HepG2 (cell line): ENCODE measurements around the gene CTNND2. TPM values are rescaled to one million over a fixed set of nuclear protein-coding genes. Genes with fewer than 3 reads are reported as not detected.

Experiments
- ATAC-seq: fragments of 200-7000 bp; cut with Tn5 transposase; 3 replicates; pipeline ENCODE4 v1.9.1; 2020; ENCODE audit warnings: mild to moderate bottlenecking, moderate library complexity
- BruUV-seq: library from RNA; stranded (reverse); fragments of 400-500 nt; replicated peaks from 2 replicates; lab custom pipeline; 2021; lab: Mats Ljungman, UMichigan
- CTCF ChIA-PET: fragments of 300-600 bp; formaldehyde crosslinking; extraction: SDS; loops from one replicate; lab custom pipeline; 2021; ENCODE audit warnings: low total read pairs, inconsistent platforms, low intra/inter-chr PET ratio; lab: Yijun Ruan, JAX
- POLR2A ChIA-PET: fragments of 350-600 bp; sonication (Branson Sonifier 250); formaldehyde crosslinking; loops from one replicate; lab custom pipeline; 2020; ENCODE audit warnings: antibody characterized with exemption, inconsistent platforms; lab: Yijun Ruan, JAX
- DNase-seq: peaks from one replicate; pipeline ENCODE4 v3.0.0-alpha.2; 2015; ENCODE audit warnings: low spot score
- FAIRE-seq: peaks from 3 replicates; lab custom pipeline; 2011; peaks lifted over from hg19 to GRCh38; lab: Jason Lieb, UNC
- H2AFZ ChIP-seq: one replicate; pipeline ENCODE4 v1.6.1; 2011; ENCODE audit warnings: low read length, inconsistent platforms
- H3K27ac ChIP-seq: fragments of 300-600 bp; 3 replicates; pipeline ENCODE4 v1.8.0; 2011; ENCODE audit warnings: mixed run types, mild to moderate bottlenecking, mixed read lengths, low read length, inconsistent platforms; ENCODE audit not compliant: insufficient read depth; ENCODE audit errors: extremely low read length
- H3K27me3 ChIP-seq, 2 experiments: fragments of 200-600 bp in 1 of 2; 2 replicates in 1 of 2; 3 replicates in 1 of 2; pipeline versions ENCODE4 v1.6.0 to v1.8.0; 2011; ENCODE audit warnings: low read length in 2 of 2, mild to moderate bottlenecking in 2 of 2, moderate library complexity in 2 of 2, inconsistent platforms in 1 of 2; ENCODE audit not compliant: insufficient read depth in 2 of 2, control insufficient read depth in 1 of 2
- H3K36me3 ChIP-seq, 2 experiments: fragments of 200-600 bp in 1 of 2; replicated peaks in 1 of 2; 2 replicates in 1 of 2; 3 replicates in 1 of 2; pipeline versions ENCODE4 v1.5.1 to v1.8.0; 2011; ENCODE audit warnings: low read length in 2 of 2, inconsistent platforms in 1 of 2; ENCODE audit not compliant: insufficient read depth in 2 of 2, control insufficient read depth in 1 of 2
- H3K4me1 ChIP-seq: 2 replicates; pipeline ENCODE4 v1.5.1; 2012; ENCODE audit warnings: low read length, inconsistent platforms; ENCODE audit not compliant: insufficient read depth
- H3K4me2 ChIP-seq: 2 replicates; pipeline ENCODE4 v1.6.0; 2011; ENCODE audit warnings: low read depth, low read length, inconsistent platforms
- H3K4me3 ChIP-seq, 3 experiments: fragments of 200-600 bp in 1 of 3; sonication (generic), shearing (Covaris generic) in 1 of 3; replicated peaks in 1 of 3; 2 replicates each; pipeline ENCODE4 v1.5.1; 2011 to 2016; ENCODE audit warnings: low read length in 3 of 3, inconsistent platforms in 2 of 3, low read depth in 2 of 3, mild to moderate bottlenecking in 2 of 3, control low read depth in 1 of 3, mixed read lengths in 1 of 3; ENCODE audit not compliant: insufficient read depth in 1 of 3
- H3K79me2 ChIP-seq: one replicate; pipeline ENCODE4 v1.6.1; 2011; ENCODE audit warnings: low read length, inconsistent platforms; ENCODE audit not compliant: insufficient read depth
- H3K9ac ChIP-seq: 2 replicates; pipeline ENCODE4 v1.6.0; 2011; ENCODE audit warnings: mild to moderate bottlenecking, low read depth, low read length, inconsistent platforms; ENCODE audit not compliant: insufficient read depth
- H3K9me3 ChIP-seq: 2 replicates; pipeline ENCODE4 v1.5.1; 2012; ENCODE audit warnings: mild to moderate bottlenecking, low read length
- H4K20me1 ChIP-seq: 2 replicates; pipeline ENCODE4 v1.6.0; 2011; ENCODE audit warnings: inconsistent platforms, mild to moderate bottlenecking, low read length, moderate library complexity; ENCODE audit not compliant: insufficient read depth
- ARNT2 ChIP-seq: sonication (generic); formaldehyde crosslinking; IDR thresholded peaks from 2 replicates; pipeline ENCODE4 v1.8.0; 2022; ENCODE audit warnings: mild to moderate bottlenecking, low read depth, missing genetic modification reagents, moderate library complexity
- ELF3 ChIP-seq: IDR thresholded peaks from 2 replicates; pipeline ENCODE4 v1.6.1; 2016; ENCODE audit warnings: missing genetic modification reagents, missing compliant biosample characterization
- HOXA9 ChIP-seq: sonication (generic); formaldehyde crosslinking; IDR thresholded peaks from 2 replicates; pipeline ENCODE4 v1.8.1; 2022; ENCODE audit warnings: missing genetic modification reagents, mild to moderate bottlenecking, moderate library complexity, borderline replicate concordance
- POGZ ChIP-seq: sonication (generic); formaldehyde crosslinking; IDR thresholded peaks from 2 replicates; pipeline ENCODE4 v1.4.0; 2020; ENCODE audit warnings: mild to moderate bottlenecking, missing genetic modification reagents
- SIN3B ChIP-seq: fragments of 150-350 bp; IDR thresholded peaks from 2 replicates; pipeline ENCODE4 v1.6.1; 2014; ENCODE audit warnings: low read length
- STAT6 ChIP-seq: sonication (generic); formaldehyde crosslinking; IDR thresholded peaks from 2 replicates; pipeline ENCODE4 v1.4.0; 2020; ENCODE audit warnings: missing genetic modification reagents, mild to moderate bottlenecking, borderline replicate concordance
- TERF1 ChIP-seq: sonication (generic); formaldehyde crosslinking; IDR thresholded peaks from 2 replicates; pipeline ENCODE4 v1.8.0; 2022; ENCODE audit warnings: mild to moderate bottlenecking, missing genetic modification reagents, moderate library complexity
- XRCC5 ChIP-seq: fragments of 200-400 bp; formaldehyde crosslinking; optimal IDR thresholded peaks from 2 replicates; pipeline ENCODE3; 2017; ENCODE audit warnings: mild to moderate bottlenecking, low read length
- ZNF180 ChIP-seq: sonication (generic); formaldehyde crosslinking; IDR thresholded peaks from 2 replicates; pipeline ENCODE4 v1.4.0; 2020; ENCODE audit warnings: low read depth, missing genetic modification reagents, borderline replicate concordance
- ZNF264 ChIP-seq: sonication (generic); formaldehyde crosslinking; IDR thresholded peaks from 2 replicates; pipeline ENCODE4 v1.4.0; 2020; ENCODE audit warnings: missing genetic modification reagents
- ZNF282 ChIP-seq: fragments of 450-650 bp; IDR thresholded peaks from 2 replicates; pipeline ENCODE4 v1.6.1; 2018; ENCODE audit not compliant: partially characterized antibody
- ZNF296 ChIP-seq: sonication (generic); formaldehyde crosslinking; conservative IDR thresholded peaks from 2 replicates; pipeline ENCODE4 v1.5.0; 2020; ENCODE audit warnings: mild to moderate bottlenecking, missing genetic modification reagents
- ZNF567 ChIP-seq: sonication (generic); formaldehyde crosslinking; IDR thresholded peaks from 2 replicates; pipeline ENCODE4 v1.8.1; 2023; ENCODE audit warnings: mild to moderate bottlenecking, missing genetic modification reagents, borderline replicate concordance
- ZNF598 ChIP-seq: sonication (generic); formaldehyde crosslinking; IDR thresholded peaks from 2 replicates; pipeline ENCODE4 v1.5.1; 2020; ENCODE audit warnings: mild to moderate bottlenecking, missing genetic modification reagents, borderline replicate concordance
- ZNF839 ChIP-seq: sonication (generic); formaldehyde crosslinking; IDR thresholded peaks from 2 replicates; pipeline ENCODE4 v1.4.0; 2020; ENCODE audit warnings: missing genetic modification reagents, mild to moderate bottlenecking, borderline replicate concordance
- ZSCAN22 ChIP-seq: sonication (generic); formaldehyde crosslinking; IDR thresholded peaks from 2 replicates; pipeline ENCODE4 v1.4.0; 2020; ENCODE audit warnings: mild to moderate bottlenecking, missing genetic modification reagents
- WGBS: methylation state at CpG from one replicate; pipeline ENCODE4 v1.1.6; 2017; ENCODE audit warnings: low lambda C conversion rate; 5-methylcytosine and 5-hydroxymethylcytosine counted together
- in situ Hi-C: cut with HindIII; loops from 2 replicates; pipeline ENCODE4 v1.10.0; 2017; ENCODE audit warnings: low pct_unique_long_range_greater_than_20kb; ENCODE audit not compliant: extremely low pct_ligation_motif_present
- intact Hi-C: fragments of 100-400 bp; cut with micrococcal nuclease; formaldehyde crosslinking; loops from one replicate; pipeline ENCODE4 v1.10.0; 2022; ENCODE audit not compliant: unreplicated experiment
- polyA plus RNA-seq, 8 experiments: library from polyadenylated mRNA; depleted of rRNA in 3 of 8; stranded (reverse) in 7 of 8; unstranded in 1 of 8; fragments of >200 nt; fragmentation: Illumina TruSeq in 4 of 8; extraction: Trizol in 4 of 8; gene quantifications; 2 replicates each; pipeline versions ENCODE4 v1.2.1 to v1.2.3, GENCODE V29; 2011 to 2016; ENCODE audit warnings: low read depth in 4 of 8, missing spikeins in 1 of 8, mixed read lengths in 1 of 8; ENCODE audit not compliant: insufficient read depth in 1 of 8
- total RNA-seq, 5 experiments: library from RNA; depleted of rRNA; stranded (reverse); fragments of >200 nt; fragmentation: Illumina TruSeq; extraction: Trizol; gene quantifications; 2 replicates each; pipeline ENCODE4 v1.2.3, GENCODE V29; 2016; ENCODE audit warnings: low read depth in 1 of 5

The CTNND2 gene
- total and polyA plus RNA-seq, 2 of the 13 experiments (the other 11 are each of a cell fraction or from before 2014, with no cell fraction given), result not detected

GRCh38 chr5:11527652-11528349, 376.4 kb downstream of the CTNND2 start:
- Histone ChIP-seq H3K4me1 (no peaks in the 10 kb centered on the region), H3K79me2 (no peaks in the 10 kb centered on the region), H3K36me3 (no peaks in the 10 kb centered on the region), H3K9me3 (no peaks in the 10 kb centered on the region), H3K27me3 (no peaks in the 10 kb centered on the region; a peak in 2 of 5 replicates), H3K4me3 (no peak overlapping the region), H3K27ac (no peak overlapping the region), H3K4me2 (no peak overlapping the region)
- no TSS peak for BruUV-seq
- no peak for DNase-seq
- WGBS, result 79% methylated on average over 7 of the region's 7 CpGs
- TF ChIP-seq ZNF567 (no peak), TERF1 (CRISPR knock-in tag) (no peak), ZNF264 (CRISPR knock-in tag) (no peak), HOXA9 (CRISPR knock-in tag) (no peak), POGZ (CRISPR knock-in tag) (no peak), ZNF839 (no peak), ARNT2 (CRISPR knock-in tag) (no peak)
- TF ChIP-seq, all 625 proteins: peak for 0
- CTCF ChIA-PET, result no interaction called here
- intact Hi-C loops, result no loop called here
- ATAC-seq, result no peak
- H3K9ac ChIP-seq, result no peak overlapping the region
- POLR2A ChIA-PET, result no interaction called here
- in situ Hi-C loops, result no loop called here
- no peaks in the 10 kb centered on the region for H4K20me1 ChIP-seq
- FAIRE-seq, result no peak
- H2AFZ ChIP-seq, result no peak overlapping the region

- H3K79me2 ChIP-seq, result no peaks in the 10 kb centered on the region
- CTCF ChIA-PET, result no interaction called here
- TF ChIP-seq ZNF180 (CRISPR knock-in tag) (no peak), STAT6 (CRISPR knock-in tag) (no peak), ZNF598 (CRISPR knock-in tag) (no peak), ZNF282 (no peak), ZNF296 (CRISPR knock-in tag) (no peak), SIN3B (no peak), ELF3 (CRISPR knock-in tag) (no peak), ZSCAN22 (CRISPR knock-in tag) (no peak), XRCC5 (no peak)
These were observed 379.2 kb downstream of the CTNND2 start for GRCh38 chr5:11525020-11525419.

More at GRCh38 chr5:11525020-11525419, 379.2 kb downstream of the CTNND2 start:
- DNase-seq (no peak), ATAC-seq (no peak), FAIRE-seq (no peak)
- no TSS peak for BruUV-seq
- no peak overlapping the region for H3K4me3 ChIP-seq
- no peaks in the 10 kb centered on the region for H3K27me3 ChIP-seq
- no peak overlapping the region for H3K27ac ChIP-seq
- in situ Hi-C loops (no loop called here), intact Hi-C loops (no loop called here)
- H3K9ac ChIP-seq, result no peak overlapping the region
- H3K4me1 ChIP-seq, result no peaks in the 10 kb centered on the region
- POLR2A ChIA-PET, result no interaction called here
- H4K20me1 ChIP-seq, result no peaks in the 10 kb centered on the region
- H3K9me3 ChIP-seq, result no peaks in the 10 kb centered on the region
- no peaks in the 10 kb centered on the region for H3K36me3 ChIP-seq
- 0% methylated on average over 2 of the region's 2 CpGs for WGBS
- no peak overlapping the region for H2AFZ ChIP-seq
- H3K4me2 ChIP-seq, result no peak overlapping the region
